CD4-positive, alpha-beta T cell treated with Interleukin-12 subunit alpha and Interleukin-12 subunit beta, for 1 hour (primary cell): Measurements from ENCODE around the gene NCEH1.
"Not testable (repeated sequence)": the region's sequence is repeated elsewhere in the genome, so short reads cannot be mapped to it uniquely, and the experiment has no call there.

Source experiments
- DNase-seq: peaks from one replicate; pipeline ENCODE4 v3.0.0-alpha.2; 2020

The NCEH1 gene

GRCh38 chr3:172673210-172673679 is 37.6 kb downstream of the NCEH1 start:
- peak; percentile 68 for DNase-seq

DNA sequence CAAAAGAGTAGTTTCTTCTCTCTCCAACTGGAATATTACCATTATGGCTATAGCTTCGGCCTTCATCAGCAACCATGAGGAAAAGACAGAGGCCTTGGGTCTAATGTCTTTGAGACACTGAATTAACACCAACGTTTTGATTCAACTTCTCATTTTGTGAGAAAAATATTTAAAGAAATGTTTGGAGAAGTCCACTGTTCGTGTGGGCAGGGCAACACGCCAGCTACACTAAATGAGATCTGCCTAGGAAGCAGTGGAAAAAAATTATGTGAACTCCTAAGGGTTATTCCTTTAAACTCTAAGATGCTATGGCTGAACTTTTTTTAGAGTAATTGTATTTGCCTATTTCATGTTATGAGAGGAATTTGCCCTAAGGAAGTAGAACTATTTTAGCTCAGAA is 41.8 kb downstream of the NCEH1 start:
- DNase-seq, result no peak

DNA sequence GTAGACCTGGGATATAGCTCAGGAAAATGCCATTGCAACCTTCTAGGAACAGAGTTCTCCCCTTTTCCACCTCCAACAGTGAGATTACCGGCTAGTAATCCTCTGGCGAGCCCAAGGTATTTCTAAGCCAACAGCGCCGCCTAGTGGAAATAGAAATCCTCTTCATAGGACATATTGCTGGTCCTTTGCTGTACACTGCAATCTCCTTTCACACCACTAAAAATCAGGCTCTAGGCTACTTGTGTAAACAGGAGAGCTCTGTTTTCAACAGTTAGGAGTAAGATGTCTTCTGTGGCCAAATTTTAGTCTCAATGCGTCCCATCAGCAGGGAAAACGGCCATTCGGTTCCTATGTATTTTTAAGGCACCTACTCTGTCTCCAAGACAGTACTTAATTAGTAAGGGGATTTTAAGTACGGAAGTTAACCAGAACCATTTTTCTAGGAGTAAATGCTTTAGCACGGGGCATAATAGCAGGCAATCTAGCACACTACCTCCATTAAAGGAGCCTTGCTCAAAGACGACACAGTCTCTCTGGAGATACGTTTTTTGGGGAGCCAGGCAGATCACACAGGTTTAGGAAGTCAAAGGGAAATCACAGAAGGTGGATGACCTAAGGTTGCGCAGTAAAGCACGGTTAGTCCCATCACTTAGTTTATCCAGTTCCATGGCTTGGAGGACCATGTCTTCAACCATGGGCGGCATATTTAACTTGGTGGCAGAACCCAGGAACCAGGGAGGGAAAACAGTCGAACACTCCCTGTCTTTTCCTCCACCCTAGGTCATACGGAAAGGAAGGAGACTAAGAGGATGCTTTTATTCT is 43.8 kb downstream of the NCEH1 start:
- DNase-seq, result peak; percentile 83

GRCh38 chr3:172666181-172666872 is 44.5 kb downstream of the NCEH1 start:
- no peak for DNase-seq

DNA sequence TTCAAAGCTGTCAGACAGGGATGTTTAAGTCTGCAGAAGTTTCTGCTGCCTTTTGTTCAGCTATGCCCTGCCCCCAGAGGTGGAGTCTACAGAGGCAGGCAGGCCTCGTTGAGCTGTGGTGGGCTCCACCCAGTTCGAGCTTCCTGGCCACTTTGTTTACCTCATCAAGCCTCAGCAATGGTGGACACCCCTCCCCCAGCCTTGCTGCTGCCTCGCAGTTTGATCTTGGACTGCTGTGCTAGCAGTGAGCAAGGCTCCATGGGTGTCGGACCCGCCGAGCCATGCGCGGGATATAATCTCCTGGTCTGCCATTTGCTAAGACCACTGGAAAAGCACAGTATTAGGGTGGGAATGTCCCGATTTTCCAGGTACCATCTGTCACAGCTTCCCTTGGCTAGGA is 45.4 kb downstream of the NCEH1 start:
- DNase-seq, result peak; percentile 15

DNA sequence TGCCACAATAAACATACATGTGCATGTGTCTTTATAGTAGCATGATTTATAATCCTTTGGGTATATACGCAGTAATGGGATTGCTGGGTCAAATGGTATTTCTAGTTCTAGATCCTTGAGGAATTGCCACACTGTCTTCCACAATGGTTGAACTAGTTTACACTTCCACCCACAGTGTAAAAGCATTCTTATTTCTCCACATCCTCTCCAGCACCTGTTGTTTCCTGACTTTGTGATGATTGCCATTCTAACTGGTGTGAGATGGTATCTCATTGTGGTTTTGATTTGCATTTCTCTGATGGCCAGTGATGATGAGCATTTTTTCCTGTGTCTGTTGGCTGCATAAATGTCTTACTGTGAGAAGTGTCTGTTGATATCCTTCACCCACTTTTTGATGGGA is 50.4 kb downstream of the NCEH1 start:
- DNase-seq, result not testable (repeated sequence)

GRCh38 chr3:172659246-172660002 is 51.4 kb downstream of the NCEH1 start:
- DNase-seq, result no peak

GRCh38 chr3:172658344-172659245 is 52.3 kb downstream of the NCEH1 start:
- DNase-seq, result no peak

- no peak for DNase-seq
Observed at GRCh38 chr3:172656602-172657001, 54.3 kb downstream of the NCEH1 start.

DNA sequence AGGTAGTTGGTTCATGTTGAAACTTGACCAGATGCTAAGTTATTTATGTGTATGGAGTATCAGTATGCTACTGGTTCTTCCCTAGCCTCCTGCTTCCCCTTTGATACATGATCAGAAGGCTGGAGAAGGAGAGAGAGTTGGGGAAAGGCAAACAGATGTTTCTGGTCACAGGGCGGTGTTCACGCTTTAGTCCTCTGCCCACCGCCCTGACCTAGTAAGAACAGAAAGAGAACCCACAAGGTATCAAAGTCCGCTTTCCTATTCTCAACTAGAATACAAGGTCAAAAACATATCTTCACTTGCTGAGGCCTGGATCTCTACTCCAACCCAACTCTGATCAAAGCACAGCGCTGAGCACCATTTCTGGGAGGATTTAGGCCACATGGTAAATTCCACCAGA is 55.5 kb downstream of the NCEH1 start:
- DNase-seq, result no peak

DNA sequence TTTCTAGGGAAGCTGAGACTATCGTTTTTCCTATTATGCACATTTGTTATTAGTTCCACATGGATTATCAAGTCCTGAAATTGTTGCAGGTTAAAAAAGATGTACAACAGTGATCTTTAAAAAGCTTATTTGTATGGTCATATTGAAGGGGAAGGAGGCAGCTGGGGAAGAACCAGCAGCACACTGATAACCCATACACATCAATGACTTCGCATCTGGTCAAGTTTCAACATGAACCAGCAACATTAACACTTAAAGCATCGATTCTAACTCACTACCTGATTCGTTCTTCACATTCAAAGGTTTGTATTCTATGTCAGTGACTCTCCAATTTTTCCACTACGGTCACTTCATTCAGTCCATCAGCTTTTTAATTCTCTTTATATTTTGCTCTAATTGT is 56.4 kb downstream of the NCEH1 start:
- DNase-seq, result no peak

- no peak for DNase-seq
Observed at GRCh38 chr3:172653004-172653572, 57.8 kb downstream of the NCEH1 start.

DNA sequence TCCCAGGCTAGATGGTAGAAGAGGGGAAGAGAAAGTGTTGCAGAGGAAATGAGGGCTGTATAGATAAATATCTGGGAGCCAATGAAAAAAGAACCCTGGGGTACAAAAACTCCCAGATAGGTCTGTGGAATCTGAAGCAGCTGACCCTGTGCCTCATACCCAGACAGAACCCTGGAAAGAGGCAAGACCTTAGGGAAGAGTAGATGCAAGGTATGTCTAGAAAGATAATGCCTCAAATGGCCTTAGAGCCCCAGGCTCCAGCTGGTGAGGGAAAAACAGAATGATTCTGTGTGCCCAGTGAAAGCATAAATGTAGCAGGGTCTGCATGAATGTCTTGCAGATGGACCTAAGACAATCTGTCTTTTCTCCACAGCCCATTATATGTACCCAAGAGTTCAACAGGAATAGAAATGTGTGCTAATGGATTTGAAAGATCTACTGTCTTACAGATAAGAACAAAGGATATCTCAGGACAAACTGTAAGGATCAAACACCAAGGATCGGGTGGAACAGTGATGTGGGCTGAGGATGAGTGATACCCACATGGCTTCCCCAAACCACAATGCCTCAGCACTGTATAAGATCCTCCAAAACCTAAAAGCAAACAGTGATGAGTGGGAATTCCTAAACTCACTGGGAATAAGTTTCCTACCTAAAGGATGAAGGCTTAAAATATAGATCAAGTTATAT is 58.8 kb downstream of the NCEH1 start:
- DNase-seq, result no peak

DNA sequence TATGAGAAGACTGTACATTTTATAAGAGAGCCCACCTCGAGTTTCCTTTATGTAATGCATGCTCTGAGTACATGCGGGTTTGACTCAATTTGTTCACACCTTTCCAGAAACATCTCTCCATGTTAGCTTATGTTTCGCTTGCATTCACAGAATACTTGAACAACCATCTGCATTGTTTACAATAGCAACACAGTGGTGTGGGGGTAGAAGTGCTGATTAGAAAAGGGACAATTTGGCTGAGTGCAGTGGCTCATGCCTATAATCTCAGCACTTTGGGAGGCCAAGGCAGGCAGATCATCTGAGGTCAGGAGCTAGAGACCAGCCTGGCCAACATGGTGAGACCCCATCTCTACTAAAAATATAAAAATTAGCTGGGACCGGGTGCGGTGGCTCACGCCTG is 60.9 kb downstream of the NCEH1 start:
- no peak for DNase-seq

GRCh38 chr3:172648747-172649146 is 62.1 kb downstream of the NCEH1 start:
- DNase-seq, result no peak

DNA sequence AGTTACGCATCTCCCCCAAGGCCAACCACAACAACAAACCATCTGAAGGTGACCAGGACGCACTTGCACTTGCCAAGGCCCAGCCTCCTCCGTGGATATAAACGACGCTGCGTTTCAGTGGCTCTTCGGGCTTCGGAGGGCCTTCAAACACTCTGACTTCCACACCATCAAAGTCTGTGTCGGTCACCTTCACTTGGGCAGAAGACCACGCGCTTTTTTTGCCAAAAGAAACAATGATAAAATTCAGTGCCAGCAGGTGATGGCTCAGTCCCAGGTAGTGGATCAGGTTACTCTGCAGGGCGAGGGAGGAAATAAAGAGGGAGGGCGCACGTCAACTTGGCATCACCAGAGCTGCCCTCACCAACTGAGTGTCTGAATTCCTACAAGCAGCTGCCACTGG is 63.0 kb downstream of the NCEH1 start:
- DNase-seq, result no peak

DNA sequence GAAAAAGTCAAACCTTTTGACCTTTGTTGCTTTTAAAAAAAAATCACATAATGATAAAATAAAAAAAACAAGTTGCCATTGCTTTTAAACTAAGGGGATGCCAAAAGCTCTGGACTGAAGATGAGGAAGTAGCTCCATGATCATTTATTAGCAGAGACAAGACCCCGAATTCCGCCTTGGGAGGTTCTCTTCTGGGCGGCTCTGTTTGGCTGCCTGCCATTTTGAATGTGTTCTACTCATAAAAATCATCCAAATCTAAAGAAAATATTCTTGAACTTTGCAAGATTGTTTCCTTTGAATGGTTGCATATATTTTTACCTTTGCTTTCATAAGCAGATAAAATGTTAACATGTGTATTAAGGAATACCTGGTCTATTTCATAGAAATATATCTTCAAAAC is 63.8 kb downstream of the NCEH1 start:
- no peak for DNase-seq

DNA sequence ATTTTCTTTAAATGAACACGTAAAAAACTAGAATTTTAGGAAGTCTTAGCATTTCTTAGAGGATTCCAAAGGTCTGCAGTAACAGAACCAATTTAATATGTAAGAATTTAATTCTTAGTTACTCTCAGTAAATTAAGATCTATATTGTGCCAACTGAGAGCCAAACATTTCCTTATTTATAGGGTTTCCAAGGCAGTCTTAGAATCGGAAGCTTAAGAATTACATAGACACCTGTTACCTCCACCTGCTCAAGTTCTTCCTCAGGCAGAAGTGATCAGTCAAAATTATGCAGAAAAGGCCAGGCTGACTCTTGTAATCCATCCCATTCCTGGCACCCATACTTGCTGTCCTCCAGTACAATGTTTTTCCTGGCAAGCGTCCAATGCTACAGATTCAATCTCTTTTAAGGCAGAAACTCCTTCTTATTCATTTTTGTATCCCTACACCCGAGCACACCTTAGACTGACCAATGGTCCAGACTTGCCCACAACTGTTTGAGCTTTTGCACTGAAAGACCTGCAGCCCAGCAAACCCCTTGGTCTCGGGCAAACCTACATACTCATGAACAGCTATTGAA is 64.3 kb downstream of the NCEH1 start:
- DNase-seq, result no peak

DNA sequence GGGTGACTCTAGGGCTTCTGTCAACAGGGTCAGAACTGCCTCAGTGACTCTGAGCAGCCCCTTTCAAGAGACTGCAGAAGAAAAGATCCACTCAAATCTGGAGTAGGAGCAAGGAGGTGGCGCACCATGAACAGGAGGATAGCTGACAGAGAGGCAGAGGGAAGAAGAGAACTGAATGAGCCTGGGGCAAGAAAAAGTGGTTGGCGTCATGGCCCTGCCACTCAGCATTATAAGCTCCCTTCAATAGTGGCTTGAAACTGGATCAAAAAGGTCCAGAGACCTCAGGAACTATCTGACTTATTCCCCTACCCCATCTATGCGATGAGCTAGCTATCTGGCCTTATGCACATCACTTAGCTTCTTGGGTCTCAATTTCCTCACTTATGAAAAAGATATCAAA is 66.6 kb downstream of the NCEH1 start:
- no peak for DNase-seq

GRCh38 chr3:172643506-172644179 is 67.2 kb downstream of the NCEH1 start:
- no peak for DNase-seq

- DNase-seq, result no peak
Observed at GRCh38 chr3:172641291-172641690, 69.6 kb downstream of the NCEH1 start.
